GM15510 (cell line): ENCODE data around the gene SLC17A2.

Experiments
- POLR2A ChIP-seq: IDR thresholded peaks from 3 replicates; pipeline ENCODE4 v1.6.1; 2011; ENCODE audit warnings: borderline replicate concordance; ENCODE audit not compliant: insufficient read length; ENCODE audit errors: extremely low read depth

Gene SLC17A2

GRCh38 chr6:25959890-25960536, 29.5 kb upstream of the SLC17A2 start:
- TF ChIP-seq POLR2A = no peak

GRCh38 chr6:25958700-25959162, 28.2 kb upstream of the SLC17A2 start:
- TF ChIP-seq POLR2A = no peak

GRCh38 chr6:25956226-25956625, 25.7 kb upstream of the SLC17A2 start:
- TF ChIP-seq POLR2A = no peak

- TF ChIP-seq POLR2A = no peak
Measured at GRCh38 chr6:25954756-25955155, 24.3 kb upstream of the SLC17A2 start.

GRCh38 chr6:25953733-25954132, 23.2 kb upstream of the SLC17A2 start:
- TF ChIP-seq POLR2A = no peak

GRCh38 chr6:25952535-25952934, 22.0 kb upstream of the SLC17A2 start:
- no peak for TF ChIP-seq POLR2A

- TF ChIP-seq POLR2A = no peak
Measured at GRCh38 chr6:25951296-25952032, 21.0 kb upstream of the SLC17A2 start.

- TF ChIP-seq POLR2A = no peak
Measured at GRCh38 chr6:25950297-25950696, 19.8 kb upstream of the SLC17A2 start.

GRCh38 chr6:25949695-25950094, 19.2 kb upstream of the SLC17A2 start:
- no peak for TF ChIP-seq POLR2A

GRCh38 chr6:25946631-25947030, 16.1 kb upstream of the SLC17A2 start:
- no peak for TF ChIP-seq POLR2A

- no peak for TF ChIP-seq POLR2A
Measured at GRCh38 chr6:25944688-25945574, 14.4 kb upstream of the SLC17A2 start.

GRCh38 chr6:25943887-25944286, 13.4 kb upstream of the SLC17A2 start:
- TF ChIP-seq POLR2A = no peak

GRCh38 chr6:25942561-25943147, 12.2 kb upstream of the SLC17A2 start:
- no peak for TF ChIP-seq POLR2A

- no peak for TF ChIP-seq POLR2A
Measured at GRCh38 chr6:25939593-25939992, 9.1 kb upstream of the SLC17A2 start.

- TF ChIP-seq POLR2A = no peak
Measured at GRCh38 chr6:25935953-25936352, 5.5 kb upstream of the SLC17A2 start.
